ENCODE data around the gene RAB15.

Gene RAB15

GRCh38 chr14:64987438-64987767, 15.3 kb upstream of the RAB15 start:
- no peak for DNase-seq

GRCh38 chr14:64986648-64987437, 14.7 kb upstream of the RAB15 start, which contains the start of gene FNTB:
Gene FNTB (plus strand): TSS chr14:64986895. CDS start chr14:64986954, 59 bp downstream.
- peak; percentile 96 for DNase-seq

GRCh38 chr14:64983439-64984310, 11.5 kb upstream of the RAB15 start:
- peak; percentile 63 for DNase-seq

- no peak for DNase-seq
These were observed 7.4 kb upstream of the RAB15 start for GRCh38 chr14:64979336-64980074.

- DNase-seq, result no peak
These were observed 2.4 kb upstream of the RAB15 start for GRCh38 chr14:64974563-64974962.

GRCh38 chr14:64973826-64974225, 1.7 kb upstream of the RAB15 start:
- no peak for DNase-seq

- DNase-seq, result no peak
These were observed 898 bp upstream of the RAB15 start for GRCh38 chr14:64973026-64973442.

GRCh38 chr14:64971491-64971942, 619 bp downstream of the RAB15 start:
- no peak for DNase-seq

GRCh38 chr14:64970776-64971477, 1.2 kb downstream of the RAB15 start:
- no peak for DNase-seq

- DNase-seq, result no peak
These were observed 2.1 kb downstream of the RAB15 start for GRCh38 chr14:64970041-64970440.

GRCh38 chr14:64968651-64969050, 3.5 kb downstream of the RAB15 start:
- no peak for DNase-seq

- no peak for DNase-seq
These were observed 4.0 kb downstream of the RAB15 start for GRCh38 chr14:64968167-64968566.

- DNase-seq, result no peak
These were observed 5.2 kb downstream of the RAB15 start for GRCh38 chr14:64966976-64967375.

- DNase-seq, result no peak
These were observed 6.7 kb downstream of the RAB15 start for GRCh38 chr14:64965356-64966000.

GRCh38 chr14:64963611-64964010, 8.5 kb downstream of the RAB15 start:
- DNase-seq, result no peak

- DNase-seq, result no peak
These were observed 11.3 kb downstream of the RAB15 start for GRCh38 chr14:64960762-64961276.

GRCh38 chr14:64958743-64959142, 13.4 kb downstream of the RAB15 start:
- no peak for DNase-seq

- DNase-seq, result no peak
These were observed 13.9 kb downstream of the RAB15 start for GRCh38 chr14:64958201-64958600.

GRCh38 chr14:64956697-64957406, 15.3 kb downstream of the RAB15 start:
- no peak for DNase-seq

- DNase-seq, result no peak
These were observed 16.8 kb downstream of the RAB15 start for GRCh38 chr14:64955297-64955696.

Measured in CD4-positive, alpha-beta T cell treated with Interleukin-4 for 4 hours (primary cell).